ENCODE data around the gene NOP9.

Gene NOP9

GRCh38 chr14:24309538-24310264 is 10.1 kb downstream of the NOP9 start, which contains the start of gene LTB4R2:
Gene LTB4R2, plus strand, starts transcription at chr14:24310140. Its CDS starts 525 bp downstream, at chr14:24310665.
- H3K27me3 ChIP-seq (ENCODE audit: control insufficient read depth in 3 of 3, insufficient read depth in 3 of 3, low read depth in 1 of 3, low read length in 3 of 3), result no peaks in the 10 kb centered on the region
- H3K9me3 ChIP-seq (replicated peaks in 1 of 2; ENCODE audit: control insufficient read depth in 2 of 2, insufficient read depth in 1 of 2, low read depth in 1 of 2, low read length in 2 of 2), result no peaks in the 10 kb centered on the region
- no peak within 1 kb of the TSS for H3K4ac ChIP-seq (ENCODE audit: low read length)
- H3K27ac ChIP-seq (replicated peaks; ENCODE audit: low read length), result no peak within 1 kb of the TSS
- no peak within 1 kb of the TSS for H4K8ac ChIP-seq (ENCODE audit: low read depth, low read length)
- H3K36me3 ChIP-seq (replicated peaks in 1 of 2; ENCODE audit: control insufficient read depth in 2 of 2, insufficient read depth in 2 of 2, low read length in 2 of 2), result peaks cover 21 to 58% of the 10 kb centered on the region in 2 donors
- no peak within 1 kb of the TSS for H2BK120ac ChIP-seq (ENCODE audit: low read depth, low read length)
- H3K18ac ChIP-seq (ENCODE audit: low read length), result no peak within 1 kb of the TSS
- no CpG with 5 or more reads among the region's 5 CpGs for WGBS, 2 donors (ENCODE audit: extremely low coverage in 2 of 2, insufficient read length in 2 of 2, insufficient replicate concordance in 1 of 2)
- H2BK15ac ChIP-seq (ENCODE audit: low read length), result no peak within 1 kb of the TSS
- H3K14ac ChIP-seq (ENCODE audit: low read length), result no peak within 1 kb of the TSS
- no peak within 1 kb of the TSS for H3K4me2 ChIP-seq (ENCODE audit: insufficient read depth, low read length, poor library complexity, severe bottlenecking)
- H2AK5ac ChIP-seq (ENCODE audit: low read depth, low read length), result no peak within 1 kb of the TSS
- H3K4me1 ChIP-seq (ENCODE audit: control insufficient read depth in 2 of 2, insufficient read depth in 1 of 2, low read depth in 1 of 2, low read length in 2 of 2), result no peaks in the 10 kb centered on the region
- H3K9ac ChIP-seq (ENCODE audit: low read depth, low read length, poor library complexity), result peak within 1 kb of the TSS; percentile 1
- no peak within 1 kb of the TSS for H3K4me3 ChIP-seq (ENCODE audit: low read length in 2 of 2)
- no peak within 1 kb of the TSS for H2AFZ ChIP-seq (ENCODE audit: low read length)
- H4K91ac ChIP-seq (ENCODE audit: low read depth, low read length, poor library complexity), result no peak within 1 kb of the TSS
- no peak within 1 kb of the TSS for H3K23ac ChIP-seq (ENCODE audit: low read depth, low read length, poor library complexity)
- H2BK5ac ChIP-seq (ENCODE audit: low read length), result no peak within 1 kb of the TSS
- no peak within 1 kb of the TSS for H2BK12ac ChIP-seq (ENCODE audit: low read length)
- no peak for DNase-seq (ENCODE audit: low spot score)
- no peaks in the 10 kb centered on the region for H3K79me1 ChIP-seq (ENCODE audit: low read depth, low read length)

- Histone ChIP-seq H4K8ac (ENCODE audit: low read depth, low read length) (no peak overlapping the region), H3K4ac (ENCODE audit: low read length) (no peak overlapping the region), H3K4me3 (ENCODE audit: low read length in 2 of 2) (no peak overlapping the region), H2BK15ac (ENCODE audit: low read length) (no peak overlapping the region), H3K79me1 (ENCODE audit: low read depth, low read length) (no peaks in the 10 kb centered on the region), H3K27ac (replicated peaks; ENCODE audit: low read length) (no peak overlapping the region), H3K23ac (ENCODE audit: low read depth, low read length, poor library complexity) (no peak overlapping the region), H2BK5ac (ENCODE audit: low read length) (no peak overlapping the region), H3K18ac (ENCODE audit: low read length) (no peak overlapping the region), H3K36me3 (replicated peaks in 1 of 2; ENCODE audit: control insufficient read depth in 2 of 2, insufficient read depth in 2 of 2, low read length in 2 of 2) (peaks cover 17 to 52% of the 10 kb centered on the region in 2 donors), H2BK120ac (ENCODE audit: low read depth, low read length) (no peak overlapping the region), H3K27me3 (ENCODE audit: control insufficient read depth in 3 of 3, insufficient read depth in 3 of 3, low read depth in 1 of 3, low read length in 3 of 3) (no peaks in the 10 kb centered on the region), H2AFZ (ENCODE audit: low read length) (no peak overlapping the region), H3K9ac (ENCODE audit: low read depth, low read length, poor library complexity) (no peak overlapping the region), H3K9me3 (replicated peaks in 1 of 2; ENCODE audit: control insufficient read depth in 2 of 2, insufficient read depth in 1 of 2, low read depth in 1 of 2, low read length in 2 of 2) (no peaks in the 10 kb centered on the region), H3K14ac (ENCODE audit: low read length) (no peak overlapping the region), H4K91ac (ENCODE audit: low read depth, low read length, poor library complexity) (no peak overlapping the region), H3K4me2 (ENCODE audit: insufficient read depth, low read length, poor library complexity, severe bottlenecking) (no peak overlapping the region), H2AK5ac (ENCODE audit: low read depth, low read length) (no peak overlapping the region), H3K4me1 (ENCODE audit: control insufficient read depth in 2 of 2, insufficient read depth in 1 of 2, low read depth in 1 of 2, low read length in 2 of 2) (no peaks in the 10 kb centered on the region), H2BK12ac (ENCODE audit: low read length) (no peak overlapping the region)
- no peak for DNase-seq (ENCODE audit: low spot score)
- WGBS, 2 donors (ENCODE audit: extremely low coverage in 2 of 2, insufficient read length in 2 of 2, insufficient replicate concordance in 1 of 2), result no CpG with 5 or more reads among the region's 5 CpGs
Measured at GRCh38 chr14:24310265-24310645, 10.6 kb downstream of the NOP9 start.

- no peak within 1 kb of the TSS for H2BK5ac ChIP-seq (ENCODE audit: low read length)
- no peak within 1 kb of the TSS for H2BK15ac ChIP-seq (ENCODE audit: low read length)
- no CpG with 5 or more reads among the region's 99 CpGs for whole genome bisulfite sequencing, 2 donors (ENCODE audit: extremely low coverage in 2 of 2, insufficient read length in 2 of 2, insufficient replicate concordance in 1 of 2)
- H3K14ac ChIP-seq (ENCODE audit: low read length), result no peak within 1 kb of the TSS
- peaks cover 0 to 3% of the 10 kb centered on the region in 2 donors for H3K9me3 ChIP-seq (replicated peaks in 1 of 2; ENCODE audit: control insufficient read depth in 2 of 2, insufficient read depth in 1 of 2, low read depth in 1 of 2, low read length in 2 of 2)
- no peak within 1 kb of the TSS for H4K91ac ChIP-seq (ENCODE audit: low read depth, low read length, poor library complexity)
- H3K18ac ChIP-seq (ENCODE audit: low read length), result no peak within 1 kb of the TSS
- H3K27me3 ChIP-seq (ENCODE audit: control insufficient read depth in 3 of 3, insufficient read depth in 3 of 3, low read depth in 1 of 3, low read length in 3 of 3), result peaks cover 0 to 2% (median 0%) of the 10 kb centered on the region in 3 experiments
- no peak within 1 kb of the TSS for H2BK12ac ChIP-seq (ENCODE audit: low read length)
- H3K4me1 ChIP-seq (ENCODE audit: control insufficient read depth in 2 of 2, insufficient read depth in 1 of 2, low read depth in 1 of 2, low read length in 2 of 2), result no peaks in the 10 kb centered on the region
- DNase-seq (ENCODE audit: low spot score), result no peak
- no peak within 1 kb of the TSS for H2BK120ac ChIP-seq (ENCODE audit: low read depth, low read length)
- peak within 1 kb of the TSS; percentile 1 for H3K9ac ChIP-seq (ENCODE audit: low read depth, low read length, poor library complexity)
- H3K4ac ChIP-seq (ENCODE audit: low read length), result no peak within 1 kb of the TSS
- H3K36me3 ChIP-seq (replicated peaks in 1 of 2; ENCODE audit: control insufficient read depth in 2 of 2, insufficient read depth in 2 of 2, low read length in 2 of 2), result peaks cover 11 to 45% of the 10 kb centered on the region in 2 donors
- no peaks in the 10 kb centered on the region for H3K79me1 ChIP-seq (ENCODE audit: low read depth, low read length)
- H2AK5ac ChIP-seq (ENCODE audit: low read depth, low read length), result no peak within 1 kb of the TSS
- H3K4me2 ChIP-seq (ENCODE audit: insufficient read depth, low read length, poor library complexity, severe bottlenecking), result no peak within 1 kb of the TSS
- H3K23ac ChIP-seq (ENCODE audit: low read depth, low read length, poor library complexity), result no peak within 1 kb of the TSS
- no peak within 1 kb of the TSS for H4K8ac ChIP-seq (ENCODE audit: low read depth, low read length)
- no peak within 1 kb of the TSS for H3K4me3 ChIP-seq (ENCODE audit: low read length in 2 of 2)
- H3K27ac ChIP-seq (replicated peaks; ENCODE audit: low read length), result no peak within 1 kb of the TSS
- H2AFZ ChIP-seq (ENCODE audit: low read length), result no peak within 1 kb of the TSS
Measured at GRCh38 chr14:24310646-24311604, 11.3 kb downstream of the NOP9 start, which contains the start of gene LTB4R. Gene LTB4R, plus strand, starts transcription at chr14:24311502. Its CDS starts 4,150 bp downstream, at chr14:24315652.

Data from neuronal stem cell (in vitro differentiated cells).